22Rv1 (cell line): ENCODE measurements around the gene RAB17.

ENCODE experiments used
- H3K27ac ChIP-seq: fragments of 450-650 bp; 2 replicates; pipeline ENCODE4 v1.5.1; 2017
- CTCF ChIP-seq: fragments of 450-650 bp; IDR thresholded peaks from 2 replicates; pipeline ENCODE4 v1.5.1; 2017; ENCODE audit warnings: mild to moderate bottlenecking
- ZFX ChIP-seq: fragments of 450-650 bp; IDR thresholded peaks from 2 replicates; pipeline ENCODE4 v1.6.1; 2017; ENCODE audit warnings: antibody characterized with exemption, borderline replicate concordance

RAB17 gene

GRCh38 chr2:237590272-237591140, at the start of gene RAB17:
Gene RAB17 (minus strand): TSS chr2:237590734. CDS start chr2:237586154, 4,580 bp downstream.
- TF ChIP-seq CTCF (no peak), ZFX (no peak)
- H3K27ac ChIP-seq: peak within 1 kb of the TSS; percentile 98

- no peak overlapping the region for H3K27ac ChIP-seq
- TF ChIP-seq ZFX (no peak), CTCF (no peak)
These were observed 49.3 kb upstream of the RAB17 start for GRCh38 chr2:237639836-237640220.

- TF ChIP-seq ZFX: no peak
- no peak for TF ChIP-seq CTCF
- no peak overlapping the region for H3K27ac ChIP-seq
These were observed 48.7 kb upstream of the RAB17 start for GRCh38 chr2:237639052-237639835.

- no peak overlapping the region for H3K27ac ChIP-seq
- TF ChIP-seq CTCF (no peak), ZFX (no peak)
These were observed 47.6 kb upstream of the RAB17 start for GRCh38 chr2:237638176-237638575.

- TF ChIP-seq CTCF: no peak
- no peak overlapping the region for H3K27ac ChIP-seq
These were observed 47.0 kb upstream of the RAB17 start for GRCh38 chr2:237637429-237638135.

GRCh38 chr2:237636578-237636977, 46.0 kb upstream of the RAB17 start:
- H3K27ac ChIP-seq: no peak overlapping the region
- TF ChIP-seq CTCF: no peak
